SK-N-MC (cell line): ENCODE measurements around the gene ZSCAN29.

ENCODE experiments used
- DNase-seq: peaks from one replicate; pipeline ENCODE4 v3.0.0-alpha.2; 2011; ENCODE audit warnings: low read depth, low spot score
- H3K27ac ChIP-seq: fragments of 200-600 bp; sonication (generic); 2 replicates; pipeline ENCODE4 v1.5.1; 2016; ENCODE audit warnings: mixed run types
- H3K36me3 ChIP-seq: fragments of 200-600 bp; sonication (generic); 2 replicates; pipeline ENCODE4 v1.6.1; 2017; ENCODE audit warnings: antibody characterized with exemption, low read length, mixed read lengths; ENCODE audit not compliant: insufficient read depth
- H3K4me3 ChIP-seq: fragments of 200-600 bp; sonication (generic); 2 replicates; pipeline ENCODE4 v1.5.1; 2016
- H3K9ac ChIP-seq: fragments of 200-600 bp; sonication (generic); 2 replicates; pipeline ENCODE4 v1.8.0; 2017; ENCODE audit warnings: mixed run types, mixed read lengths; ENCODE audit not compliant: insufficient read length
- H3K9me3 ChIP-seq: fragments of 200-600 bp; sonication (generic); 2 replicates; pipeline ENCODE4 v1.6.1; 2017; ENCODE audit warnings: low read depth, mild to moderate bottlenecking, antibody characterized with exemption, low read length, moderate library complexity, mixed read lengths
- EZH2 ChIP-seq: fragments of 200-600 bp; sonication (generic); IDR thresholded peaks from one replicate; pipeline ENCODE4 v1.6.1; 2017; ENCODE audit warnings: antibody characterized with exemption
- FOXP2 ChIP-seq: optimal IDR thresholded peaks from 2 replicates; pipeline ENCODE3; 2011; ENCODE audit warnings: mild to moderate bottlenecking, moderate library complexity; ENCODE audit not compliant: insufficient read depth; ENCODE audit errors: extremely low read length, control extremely low read depth
- POLR2AphosphoS5 ChIP-seq: IDR thresholded peaks from 2 replicates; pipeline ENCODE4 v1.6.1; 2012; ENCODE audit warnings: mild to moderate bottlenecking, low read depth, low read length, borderline replicate concordance

Gene ZSCAN29

GRCh38 chr15:43370975-43371974 lies at the start of gene ZSCAN29, which contains the start of gene TUBGCP4:
TSS of gene ZSCAN29 (minus strand) at chr15:43371043. CDS start at chr15:43369913, 1,130 bp downstream.
TSS of gene TUBGCP4 (plus strand) at chr15:43371101. CDS start at chr15:43371355, 254 bp downstream.
- no peak within 1 kb of the TSS for H3K27ac ChIP-seq
- no peak for DNase-seq
- H3K4me3 ChIP-seq: peak within 1 kb of the TSS; percentile 85
- no peaks in the 10 kb centered on the region for H3K9me3 ChIP-seq
- peak within 1 kb of the TSS; percentile 86 for H3K9ac ChIP-seq
- H3K36me3 ChIP-seq: peaks cover 23% of the 10 kb centered on the region
- peak; percentile 81 for TF ChIP-seq POLR2AphosphoS5
- no peak for TF ChIP-seq EZH2

- Histone ChIP-seq H3K9me3 (no peaks in the 10 kb centered on the region), H3K27ac (no peak overlapping the region), H3K9ac (no peak overlapping the region), H3K4me3 (no peak overlapping the region), H3K36me3 (peaks cover 73% of the 10 kb centered on the region)
- TF ChIP-seq POLR2AphosphoS5 (no peak), FOXP2 (no peak), EZH2 (no peak)
- DNase-seq: no peak
Measured at GRCh38 chr15:43420435-43420834, 49.6 kb upstream of the ZSCAN29 start.

DNA sequence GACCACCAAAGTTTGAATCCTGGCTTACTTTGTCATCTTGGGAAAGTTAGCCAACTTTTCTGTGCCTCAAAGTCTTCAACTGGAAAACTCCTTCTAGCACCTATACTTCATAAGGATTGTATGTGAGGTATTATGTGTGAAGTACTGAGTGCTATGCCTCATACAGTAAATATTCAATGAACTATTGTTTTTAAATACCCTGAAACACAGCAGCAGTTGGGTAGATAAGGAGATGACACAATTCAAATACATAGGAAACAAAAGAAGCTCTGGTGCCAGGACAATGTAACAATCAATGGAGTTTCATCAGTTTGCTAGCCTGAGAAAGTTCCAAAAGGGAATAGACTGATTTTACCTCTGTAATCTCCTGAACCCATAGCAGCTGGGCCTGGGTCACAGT lies 43.4 kb upstream of the ZSCAN29 start:
- peaks cover 64% of the 10 kb centered on the region for H3K36me3 ChIP-seq
- no peak overlapping the region for H3K27ac ChIP-seq
- no peak overlapping the region for H3K4me3 ChIP-seq
- H3K9me3 ChIP-seq: no peaks in the 10 kb centered on the region
- TF ChIP-seq POLR2AphosphoS5 (no peak), EZH2 (no peak), FOXP2 (no peak)
- no peak for DNase-seq
- no peak overlapping the region for H3K9ac ChIP-seq

DNA sequence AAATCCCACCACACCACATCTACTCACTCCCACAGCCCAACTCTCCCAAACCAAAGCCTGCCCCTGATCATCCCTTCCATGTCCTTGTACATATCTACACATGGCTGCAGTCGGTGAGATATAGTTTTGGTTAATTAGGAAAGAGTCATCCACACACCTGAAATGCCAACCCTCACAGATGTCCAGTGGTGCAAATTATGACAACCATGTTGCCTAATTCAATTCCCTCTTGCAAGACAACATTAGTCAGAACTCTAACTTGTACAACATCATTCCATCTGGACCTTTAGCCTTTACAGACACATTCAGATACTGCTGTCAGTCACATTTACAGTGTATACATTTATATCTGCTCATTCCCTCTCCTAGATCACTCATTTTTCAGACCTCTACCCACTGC lies 41.3 kb upstream of the ZSCAN29 start:
- TF ChIP-seq FOXP2 (no peak), EZH2 (no peak), POLR2AphosphoS5 (no peak)
- Histone ChIP-seq H3K9ac (no peak overlapping the region), H3K9me3 (no peaks in the 10 kb centered on the region), H3K27ac (no peak overlapping the region), H3K4me3 (no peak overlapping the region), H3K36me3 (peaks cover 83% of the 10 kb centered on the region)
- no peak for DNase-seq

GRCh38 chr15:43410572-43411214 lies 39.9 kb upstream of the ZSCAN29 start:
- Histone ChIP-seq H3K27ac (peak overlapping the region; percentile 28; the same call in 1 of the 2 replicates), H3K36me3 (peaks cover 81% of the 10 kb centered on the region), H3K4me3 (no peak overlapping the region), H3K9me3 (no peaks in the 10 kb centered on the region), H3K9ac (no peak overlapping the region)
- TF ChIP-seq EZH2: no peak
- no peak for TF ChIP-seq POLR2AphosphoS5
- TF ChIP-seq FOXP2: no peak
- DNase-seq: no peak

GRCh38 chr15:43408789-43409188 lies 37.9 kb upstream of the ZSCAN29 start:
- DNase-seq: no peak
- Histone ChIP-seq H3K9ac (no peak overlapping the region), H3K9me3 (no peaks in the 10 kb centered on the region), H3K36me3 (peaks cover 86% of the 10 kb centered on the region), H3K27ac (no peak overlapping the region), H3K4me3 (no peak overlapping the region)
- TF ChIP-seq EZH2 (no peak), POLR2AphosphoS5 (no peak), FOXP2 (no peak)

- no peak overlapping the region for H3K4me3 ChIP-seq
- no peak overlapping the region for H3K9ac ChIP-seq
- DNase-seq: no peak
- peaks cover 85% of the 10 kb centered on the region for H3K36me3 ChIP-seq
- H3K9me3 ChIP-seq: no peaks in the 10 kb centered on the region
- H3K27ac ChIP-seq: no peak overlapping the region
- TF ChIP-seq FOXP2 (no peak), EZH2 (no peak), POLR2AphosphoS5 (no peak)
Measured at GRCh38 chr15:43406808-43407207, 36.0 kb upstream of the ZSCAN29 start.

DNA sequence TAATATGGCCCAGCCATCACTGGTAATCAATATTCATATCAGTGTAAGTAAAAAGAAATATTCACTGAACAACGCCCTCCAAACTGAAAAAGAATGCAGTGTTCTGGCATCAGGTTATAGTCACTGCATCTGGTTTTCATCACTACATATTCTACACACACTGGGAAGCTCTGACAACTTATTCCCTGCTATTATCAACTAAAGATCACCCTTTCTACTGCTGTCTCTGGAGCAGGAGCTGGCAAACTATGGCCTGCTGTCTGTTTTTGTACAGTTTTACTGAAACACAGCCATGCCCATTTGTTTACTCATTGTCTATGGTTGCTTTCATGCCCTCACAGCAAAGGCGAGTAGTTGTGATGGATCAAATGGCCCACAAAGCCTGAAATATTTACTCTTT lies 35.3 kb upstream of the ZSCAN29 start:
- Histone ChIP-seq H3K36me3 (peaks cover 87% of the 10 kb centered on the region), H3K4me3 (no peak overlapping the region), H3K9ac (no peak overlapping the region), H3K9me3 (no peaks in the 10 kb centered on the region), H3K27ac (no peak overlapping the region)
- no peak for DNase-seq
- no peak for TF ChIP-seq POLR2AphosphoS5
- TF ChIP-seq EZH2: no peak
- TF ChIP-seq FOXP2: no peak
